MM.1S (cell line): ENCODE measurements around the gene TTC17.
"Not testable (repeated sequence)": the region's sequence is repeated elsewhere in the genome, so short reads cannot be mapped to it uniquely, and the experiment has no call there.

Experiments used
- CTCF ChIP-seq: fragments of 300-600 bp; sonication (generic); IDR thresholded peaks from 2 replicates; pipeline ENCODE4 v1.5.1; 2016; ENCODE audit warnings: antibody characterized with exemption, low read length, mixed read lengths
- EZH2 ChIP-seq: fragments of 300-600 bp; sonication (generic); optimal IDR thresholded peaks from 2 replicates; pipeline ENCODE3; 2017; ENCODE audit warnings: low read depth, mild to moderate bottlenecking, antibody characterized with exemption, low read length, mixed read lengths

- TF ChIP-seq CTCF, EZH2: not testable (repeated sequence)
Observed at GRCh38 chr11:43401811-43402210, 43.1 kb downstream of the TTC17 start.
